ENCODE results near the gene MYO1F. TPM values are rescaled to one million over a fixed set of nuclear protein-coding genes. Genes with fewer than 3 reads are reported as not detected.

MYO1F gene
- total RNA-seq, 2 experiments from 2014 or later, result 66.7 to 67.4 TPM

DNA sequence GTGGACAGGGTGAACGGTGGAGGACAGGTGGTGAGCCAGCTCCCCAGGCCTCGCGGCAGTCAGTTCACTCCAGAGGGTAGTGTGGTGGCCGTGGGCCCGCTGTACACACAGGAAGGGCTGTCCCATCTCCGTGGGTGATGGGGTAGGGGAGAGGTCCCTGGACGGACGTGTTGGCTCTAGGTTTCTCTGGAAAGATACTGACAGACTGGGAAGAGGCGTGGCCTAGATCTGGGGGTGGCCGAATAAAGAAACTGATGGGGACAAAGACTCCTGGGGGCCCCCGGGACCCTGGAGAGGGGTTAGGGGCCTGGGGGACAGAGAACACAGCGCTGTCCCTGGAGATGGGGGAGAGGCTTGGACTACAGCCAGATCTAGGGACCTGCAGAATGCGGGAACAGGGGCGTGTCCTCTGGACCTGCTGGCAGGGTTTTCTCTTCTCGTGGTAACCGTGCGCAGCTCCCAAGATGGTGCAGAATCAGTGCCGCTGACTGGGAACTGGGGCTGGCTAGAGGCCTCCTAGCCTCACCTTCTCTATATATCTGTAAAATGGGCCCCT, 70.8 kb downstream of the MYO1F start:
- no peaks in the 10 kb centered on the region for H3K9me3 Mint-ChIP-seq
- intact Hi-C loops (cut with DNase I, micrococcal nuclease), result loop anchor here in 1 of 2 experiments (1.0 to 5.0 kb wide), 2 partner anchors 71 to 151 kb away; partner anchors contain the start of gene MYO1F
- Histone ChIP-seq H3K4me3 (ENCODE audit: low read length) (peak overlapping the region; percentile 75), H3K4me1 (ENCODE audit: insufficient read depth, low read length) (peaks cover 40% of the 10 kb centered on the region), H3K27me3 (ENCODE audit: control insufficient read depth in 1 of 2, insufficient read depth in 2 of 2, low read length in 2 of 2) (no peaks in the 10 kb centered on the region), H3K27ac (ENCODE audit: low read depth in 1 of 2, low read length in 2 of 2) (peak overlapping the region; percentile 5 to 46), H3K36me3 (ENCODE audit: insufficient read depth, low read length) (peaks cover 10% of the 10 kb centered on the region), H3K9me3 (ENCODE audit: control insufficient read depth in 1 of 2, insufficient read depth in 1 of 2, low read length in 2 of 2) (no peaks in the 10 kb centered on the region)
- peaks cover 19% of the 10 kb centered on the region for H3K4me1 Mint-ChIP-seq (ENCODE audit: low read depth)
- ATAC-seq (ENCODE audit: poor library complexity) (no peak), DNase-seq (no peak)
- peak overlapping the region; percentile 93 for H3K4me3 Mint-ChIP-seq
- ChIA-PET POLR2A (interaction anchor here (1.0 to 2.8 kb wide), 9 partner anchors 8 to 93 kb away, joined by 3 to 29 read pairs (median 9); partner anchors contain the start of genes MARCHF2 and ZNF414), CTCF (interaction anchor here (1.1 to 1.6 kb wide), 7 partner anchors 20 to 94 kb away, joined by 3 to 10 read pairs (median 6); partner anchors contain the start of gene MARCHF2)
- peaks cover 15% of the 10 kb centered on the region for H3K36me3 Mint-ChIP-seq (ENCODE audit: low read depth)
- H3K27ac Mint-ChIP-seq, result peak overlapping the region; percentile 85
- TF ChIP-seq, protein P1, sequence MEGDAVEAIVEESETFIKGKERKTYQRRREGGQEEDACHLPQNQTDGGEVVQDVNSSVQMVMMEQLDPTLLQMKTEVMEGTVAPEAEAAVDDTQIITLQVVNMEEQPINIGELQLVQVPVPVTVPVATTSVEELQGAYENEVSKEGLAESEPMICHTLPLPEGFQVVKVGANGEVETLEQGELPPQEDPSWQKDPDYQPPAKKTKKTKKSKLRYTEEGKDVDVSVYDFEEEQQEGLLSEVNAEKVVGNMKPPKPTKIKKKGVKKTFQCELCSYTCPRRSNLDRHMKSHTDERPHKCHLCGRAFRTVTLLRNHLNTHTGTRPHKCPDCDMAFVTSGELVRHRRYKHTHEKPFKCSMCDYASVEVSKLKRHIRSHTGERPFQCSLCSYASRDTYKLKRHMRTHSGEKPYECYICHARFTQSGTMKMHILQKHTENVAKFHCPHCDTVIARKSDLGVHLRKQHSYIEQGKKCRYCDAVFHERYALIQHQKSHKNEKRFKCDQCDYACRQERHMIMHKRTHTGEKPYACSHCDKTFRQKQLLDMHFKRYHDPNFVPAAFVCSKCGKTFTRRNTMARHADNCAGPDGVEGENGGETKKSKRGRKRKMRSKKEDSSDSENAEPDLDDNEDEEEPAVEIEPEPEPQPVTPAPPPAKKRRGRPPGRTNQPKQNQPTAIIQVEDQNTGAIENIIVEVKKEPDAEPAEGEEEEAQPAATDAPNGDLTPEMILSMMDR (IDR thresholded peaks at IDR 0.05), result no peak
- H3K27me3 Mint-ChIP-seq, result no peaks in the 10 kb centered on the region

DNA sequence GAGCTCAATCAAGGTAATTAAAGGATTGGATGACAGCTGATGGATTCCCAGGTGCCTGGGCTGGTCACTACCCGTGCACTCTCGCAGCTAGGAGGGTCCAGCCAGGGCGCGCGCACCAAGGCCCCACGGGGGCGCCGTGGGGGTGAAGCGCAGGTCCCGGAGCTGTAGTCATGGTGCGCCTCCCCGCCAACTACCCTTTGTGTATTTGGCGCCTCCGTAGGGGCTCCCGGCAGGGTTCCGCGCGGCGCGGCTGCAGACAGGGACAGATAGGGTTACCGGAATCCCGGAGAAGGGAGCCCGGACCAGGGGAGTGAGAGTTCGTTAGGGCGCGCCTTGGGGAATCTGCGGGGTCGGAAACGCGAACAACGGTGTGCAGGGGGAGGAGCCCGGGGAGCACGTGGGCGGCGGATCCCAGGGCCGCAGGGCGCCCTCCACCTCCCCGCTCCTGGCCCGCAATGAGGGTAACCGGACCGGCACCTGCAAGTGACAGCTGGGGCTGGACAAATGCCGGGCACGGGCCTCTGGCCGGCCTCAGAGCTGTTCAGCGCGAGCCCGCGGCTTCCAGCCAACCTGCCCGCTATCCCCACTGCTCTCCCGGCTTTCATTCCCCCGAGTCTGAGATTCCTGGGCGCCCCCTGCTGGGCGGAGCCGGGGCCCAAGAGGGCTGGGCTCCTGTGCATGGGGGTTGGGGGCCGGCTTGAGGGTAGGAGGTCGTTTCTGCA, 71.4 kb downstream of the MYO1F start:
- peak overlapping the region; percentile 93 for H3K4me3 Mint-ChIP-seq
- Histone ChIP-seq H3K27ac (ENCODE audit: low read depth in 1 of 2, low read length in 2 of 2) (peak overlapping the region; percentile 5 to 46), H3K27me3 (ENCODE audit: control insufficient read depth in 1 of 2, insufficient read depth in 2 of 2, low read length in 2 of 2) (no peaks in the 10 kb centered on the region), H3K9me3 (ENCODE audit: control insufficient read depth in 1 of 2, insufficient read depth in 1 of 2, low read length in 2 of 2) (no peaks in the 10 kb centered on the region), H3K4me3 (ENCODE audit: low read length) (peak overlapping the region; percentile 75), H3K36me3 (ENCODE audit: insufficient read depth, low read length) (peaks cover 3% of the 10 kb centered on the region), H3K4me1 (ENCODE audit: insufficient read depth, low read length) (peaks cover 40% of the 10 kb centered on the region)
- TF ChIP-seq, protein P1 (IDR thresholded peaks at IDR 0.05), result peak; percentile 73
- intact Hi-C loops (cut with DNase I, micrococcal nuclease), result loop anchor here in 1 of 2 experiments (1.0 to 5.0 kb wide), 3 partner anchors 71 to 151 kb away; partner anchors contain the start of genes MARCHF2 and MYO1F
- no peaks in the 10 kb centered on the region for H3K27me3 Mint-ChIP-seq
- DNase-seq (peak; percentile 47 to 86 (median 67)), ATAC-seq (ENCODE audit: poor library complexity) (peak; percentile 77)
- CTCF ChIA-PET, result interaction anchor here (0.6 to 1.6 kb wide), 16 partner anchors 11 to 151 kb away, joined by 3 to 10 read pairs (median 3); partner anchors contain the start of gene MARCHF2
- POLR2A ChIA-PET, result interaction anchor here (0.7 to 2.8 kb wide), 12 partner anchors 9 to 321 kb away, joined by 3 to 29 read pairs (median 6); partner anchors contain the start of genes MARCHF2 and ZNF414
- H3K4me1 Mint-ChIP-seq (ENCODE audit: low read depth), result peaks cover 22% of the 10 kb centered on the region
- no peaks in the 10 kb centered on the region for H3K9me3 Mint-ChIP-seq
- peaks cover 15% of the 10 kb centered on the region for H3K36me3 Mint-ChIP-seq (ENCODE audit: low read depth)
- peak overlapping the region; percentile 85 for H3K27ac Mint-ChIP-seq

DNA sequence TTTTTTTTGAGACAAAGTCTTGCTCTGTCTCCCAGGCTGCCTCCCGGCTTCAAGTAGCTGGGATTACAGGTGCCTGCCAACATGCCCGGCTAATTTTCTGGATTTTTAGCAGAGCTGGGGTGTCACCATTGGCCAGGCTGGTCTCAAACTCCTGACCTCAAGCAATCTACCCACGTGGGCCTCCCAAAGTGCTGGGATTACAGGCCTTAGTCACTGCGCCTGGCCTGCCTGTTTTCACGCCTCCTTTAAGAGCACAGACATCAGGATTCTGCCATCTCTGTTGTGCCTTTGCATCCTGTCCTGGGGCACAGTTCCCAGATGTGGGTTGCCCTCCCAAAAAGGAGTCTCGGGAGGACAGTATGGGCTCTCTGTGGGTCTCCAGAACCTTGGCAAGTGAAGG, 72.3 kb downstream of the MYO1F start:
- Mint-ChIP-seq H3K4me3 (peak overlapping the region; percentile 69), H3K4me1 (ENCODE audit: low read depth) (peaks cover 30% of the 10 kb centered on the region), H3K27me3 (no peaks in the 10 kb centered on the region), H3K9me3 (no peaks in the 10 kb centered on the region), H3K36me3 (ENCODE audit: low read depth) (peaks cover 15% of the 10 kb centered on the region), H3K27ac (peak overlapping the region; percentile 85)
- Histone ChIP-seq H3K27me3 (ENCODE audit: control insufficient read depth in 1 of 2, insufficient read depth in 2 of 2, low read length in 2 of 2) (no peaks in the 10 kb centered on the region), H3K27ac (ENCODE audit: low read depth in 1 of 2, low read length in 2 of 2) (no peak overlapping the region), H3K9me3 (ENCODE audit: control insufficient read depth in 1 of 2, insufficient read depth in 1 of 2, low read length in 2 of 2) (no peaks in the 10 kb centered on the region), H3K4me1 (ENCODE audit: insufficient read depth, low read length) (peaks cover 40% of the 10 kb centered on the region), H3K4me3 (ENCODE audit: low read length) (no peak overlapping the region), H3K36me3 (ENCODE audit: insufficient read depth, low read length) (no peaks in the 10 kb centered on the region)
- POLR2A ChIA-PET, result interaction anchor here (1.0 to 2.8 kb wide), 8 partner anchors 10 to 76 kb away, joined by 3 to 29 read pairs (median 10); partner anchors contain the start of gene ZNF414
- DNase-seq, result no peak
- CTCF ChIA-PET, result interaction anchor here (0.6 to 1.6 kb wide), 8 partner anchors 10 to 150 kb away, joined by 3 to 10 read pairs (median 3); no protein-coding TSS in a partner anchor
- intact Hi-C loops (cut with DNase I, micrococcal nuclease), result loop anchor here in 1 of 2 experiments (1.0 to 5.0 kb wide), 2 partner anchors 72 to 92 kb away; partner anchors contain the start of genes MARCHF2 and MYO1F
- no peak for ATAC-seq (ENCODE audit: poor library complexity)
- TF ChIP-seq, protein P1 (IDR thresholded peaks at IDR 0.05), result no peak
